DOHH2 (cell line): ENCODE data around the gene SLC27A1.

ENCODE experiments used
- H3F3A ChIP-seq: fragments of 200-600 bp; sonication (generic), shearing (Covaris generic); 2 replicates; pipeline ENCODE4 v1.6.0; 2016; ENCODE audit warnings: antibody characterized with exemption, mild to moderate bottlenecking; ENCODE audit not compliant: control insufficient read depth, insufficient read depth
- H3K27ac ChIP-seq: fragments of 200-600 bp; sonication (generic); 2 replicates; pipeline ENCODE4 v1.5.1; 2014; ENCODE audit warnings: low read depth, mild to moderate bottlenecking, low read length, moderate library complexity
- H3K27me3 ChIP-seq: fragments of 200-600 bp; sonication (generic); 2 replicates; pipeline ENCODE4 v1.6.1; 2014; ENCODE audit warnings: mild to moderate bottlenecking, low read length, mixed read lengths; ENCODE audit not compliant: control insufficient read depth
- H3K36me3 ChIP-seq: fragments of 200-600 bp; sonication (generic); 2 replicates; pipeline ENCODE4 v1.6.1; 2014; ENCODE audit warnings: mild to moderate bottlenecking, low read length, moderate library complexity, mixed read lengths; ENCODE audit not compliant: control insufficient read depth
- H3K4me1 ChIP-seq: fragments of 200-600 bp; sonication (generic); 2 replicates; pipeline ENCODE4 v1.6.1; 2014; ENCODE audit warnings: mild to moderate bottlenecking, low read length, mixed read lengths; ENCODE audit not compliant: control insufficient read depth
- H3K4me2 ChIP-seq: fragments of 200-600 bp; sonication (generic); 2 replicates; pipeline ENCODE4 v1.6.0; 2014; ENCODE audit warnings: mild to moderate bottlenecking, low read length, moderate library complexity
- H3K4me3 ChIP-seq: fragments of 200-600 bp; sonication (generic); 2 replicates; pipeline ENCODE4 v1.5.1; 2014; ENCODE audit warnings: mild to moderate bottlenecking, low read length, mixed read lengths
- H3K79me2 ChIP-seq: fragments of 200-600 bp; sonication (generic); 2 replicates; pipeline ENCODE4 v1.6.1; 2014; ENCODE audit warnings: mild to moderate bottlenecking, low read length, mixed read lengths; ENCODE audit not compliant: control insufficient read depth
- H3K9me2 ChIP-seq: fragments of 200-600 bp; sonication (generic); replicated peaks from 2 replicates; pipeline ENCODE4 v1.6.1; 2014; ENCODE audit warnings: mild to moderate bottlenecking, low read length, mixed read lengths; ENCODE audit not compliant: control insufficient read depth
- H3K9me3 ChIP-seq: fragments of 200-600 bp; sonication (generic); 2 replicates; pipeline ENCODE4 v1.6.1; 2014; ENCODE audit warnings: antibody characterized with exemption, low read length, mixed read lengths; ENCODE audit not compliant: control insufficient read depth, insufficient read depth
- H4K20me1 ChIP-seq: fragments of 200-600 bp; sonication (generic); 2 replicates; pipeline ENCODE4 v1.6.0; 2014; ENCODE audit warnings: low read depth, mild to moderate bottlenecking, antibody characterized with exemption, low read length, moderate library complexity; ENCODE audit not compliant: control insufficient read depth, insufficient read depth
- EZH2phosphoT487 ChIP-seq: fragments of 200-600 bp; sonication (generic); IDR thresholded peaks from 2 replicates; pipeline ENCODE4 v1.6.1; 2017; ENCODE audit warnings: borderline replicate concordance, mild to moderate bottlenecking, antibody characterized with exemption, low read length, moderate library complexity, mixed read lengths
- TF ChIP-seq, protein P1 (sequence below): fragments of 200-600 bp; sonication (generic); IDR thresholded peaks from one replicate; pipeline ENCODE4 v1.5.1; 2014; ENCODE audit warnings: antibody characterized with exemption, mild to moderate bottlenecking, low read depth, low read length; ENCODE audit not compliant: poor library complexity, severe bottlenecking

SLC27A1 gene

DNA sequence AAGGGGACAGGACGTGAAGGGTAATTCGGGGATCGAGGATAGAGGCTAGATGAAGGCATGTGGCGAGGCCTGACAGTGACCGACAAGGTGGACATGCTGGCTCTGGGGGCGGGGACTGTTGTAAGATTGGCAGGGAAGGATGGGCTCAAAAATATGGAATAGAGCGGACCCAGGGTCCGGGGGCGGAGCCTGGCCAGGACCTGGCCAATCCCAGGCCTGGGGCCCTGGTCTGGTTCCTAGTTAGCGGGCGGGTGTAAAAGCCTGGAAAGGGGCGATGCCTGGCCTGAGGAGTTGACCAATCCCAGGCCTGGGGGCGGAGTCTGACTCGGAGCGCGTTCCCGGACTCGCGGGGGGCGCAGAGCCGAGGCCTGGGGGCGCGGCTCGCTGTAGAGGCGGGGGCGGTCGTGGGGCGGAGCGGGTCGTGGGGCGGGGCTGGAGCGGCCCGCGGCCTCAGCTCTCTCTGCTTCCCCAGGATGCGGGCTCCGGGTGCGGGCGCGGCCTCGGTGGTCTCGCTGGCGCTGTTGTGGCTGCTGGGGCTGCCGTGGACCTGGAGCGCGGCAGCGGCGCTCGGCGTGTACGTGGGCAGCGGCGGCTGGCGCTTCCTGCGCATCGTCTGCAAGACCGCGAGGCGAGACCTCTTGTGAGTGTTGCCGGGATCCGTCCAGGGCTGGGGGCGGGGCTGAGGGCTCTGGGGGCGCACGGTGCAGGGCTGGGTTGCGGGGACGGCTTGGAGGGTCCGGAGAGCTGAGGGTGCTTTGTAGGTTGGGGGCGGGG lies at the start of gene SLC27A1:
Gene SLC27A1, plus strand, starts transcription at position 457 of the 774 bp plus-strand sequence. Its CDS starts 17 bp downstream, at position 474.
- no peaks in the 10 kb centered on the region for H3K9me3 ChIP-seq
- no peaks in the 10 kb centered on the region for H4K20me1 ChIP-seq
- H3K4me3 ChIP-seq = peak within 1 kb of the TSS; percentile 93
- no peaks in the 10 kb centered on the region for H3K79me2 ChIP-seq
- peaks cover 34% of the 10 kb centered on the region for H3K4me1 ChIP-seq
- H3K36me3 ChIP-seq = no peaks in the 10 kb centered on the region
- H3K9me2 ChIP-seq = no peaks in the 10 kb centered on the region
- no peak within 1 kb of the TSS for H3K27ac ChIP-seq
- peak within 1 kb of the TSS; percentile 97 for H3K4me2 ChIP-seq
- peaks cover 16% of the 10 kb centered on the region for H3K27me3 ChIP-seq
- H3F3A ChIP-seq = peaks cover 3% of the 10 kb centered on the region; the same call in 1 of the 2 replicates
- TF ChIP-seq, protein P1, sequence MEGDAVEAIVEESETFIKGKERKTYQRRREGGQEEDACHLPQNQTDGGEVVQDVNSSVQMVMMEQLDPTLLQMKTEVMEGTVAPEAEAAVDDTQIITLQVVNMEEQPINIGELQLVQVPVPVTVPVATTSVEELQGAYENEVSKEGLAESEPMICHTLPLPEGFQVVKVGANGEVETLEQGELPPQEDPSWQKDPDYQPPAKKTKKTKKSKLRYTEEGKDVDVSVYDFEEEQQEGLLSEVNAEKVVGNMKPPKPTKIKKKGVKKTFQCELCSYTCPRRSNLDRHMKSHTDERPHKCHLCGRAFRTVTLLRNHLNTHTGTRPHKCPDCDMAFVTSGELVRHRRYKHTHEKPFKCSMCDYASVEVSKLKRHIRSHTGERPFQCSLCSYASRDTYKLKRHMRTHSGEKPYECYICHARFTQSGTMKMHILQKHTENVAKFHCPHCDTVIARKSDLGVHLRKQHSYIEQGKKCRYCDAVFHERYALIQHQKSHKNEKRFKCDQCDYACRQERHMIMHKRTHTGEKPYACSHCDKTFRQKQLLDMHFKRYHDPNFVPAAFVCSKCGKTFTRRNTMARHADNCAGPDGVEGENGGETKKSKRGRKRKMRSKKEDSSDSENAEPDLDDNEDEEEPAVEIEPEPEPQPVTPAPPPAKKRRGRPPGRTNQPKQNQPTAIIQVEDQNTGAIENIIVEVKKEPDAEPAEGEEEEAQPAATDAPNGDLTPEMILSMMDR = no peak
- no peak for TF ChIP-seq EZH2phosphoT487

DNA sequence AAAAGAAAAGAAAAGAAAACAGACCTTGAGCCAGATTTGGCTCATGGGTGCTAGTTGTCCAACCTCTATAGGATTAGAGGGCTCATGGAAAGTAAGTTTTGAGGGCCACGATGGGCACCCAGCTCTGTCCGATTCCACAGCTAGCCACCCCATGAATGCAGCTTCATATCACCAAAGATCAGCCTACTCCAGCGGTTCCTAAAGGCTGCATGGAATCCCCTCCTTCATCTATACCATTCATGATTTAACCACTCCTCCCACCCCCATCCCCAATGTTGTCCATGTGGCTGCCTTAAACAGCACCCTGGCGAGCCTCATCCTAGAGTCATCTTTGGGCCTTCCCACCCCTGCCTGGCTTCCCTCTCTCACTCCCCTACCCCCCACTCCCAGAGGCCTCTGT lies 48.4 kb upstream of the SLC27A1 start:
- 0 out of 2 replicates have a peak, but pooled peaks cover 2% of the 10 kb centered on the region for H3F3A ChIP-seq
- TF ChIP-seq, protein P1 = no peak
- no peak for TF ChIP-seq EZH2phosphoT487
- no peaks in the 10 kb centered on the region for H4K20me1 ChIP-seq
- H3K4me3 ChIP-seq = no peak overlapping the region
- no peaks in the 10 kb centered on the region for H3K36me3 ChIP-seq
- peaks cover 16% of the 10 kb centered on the region for H3K79me2 ChIP-seq
- H3K27ac ChIP-seq = no peak overlapping the region
- no peaks in the 10 kb centered on the region for H3K27me3 ChIP-seq
- H3K9me3 ChIP-seq = no peaks in the 10 kb centered on the region
- no peaks in the 10 kb centered on the region for H3K9me2 ChIP-seq
- H3K4me1 ChIP-seq = peaks cover 36% of the 10 kb centered on the region
- H3K4me2 ChIP-seq = no peak overlapping the region

DNA sequence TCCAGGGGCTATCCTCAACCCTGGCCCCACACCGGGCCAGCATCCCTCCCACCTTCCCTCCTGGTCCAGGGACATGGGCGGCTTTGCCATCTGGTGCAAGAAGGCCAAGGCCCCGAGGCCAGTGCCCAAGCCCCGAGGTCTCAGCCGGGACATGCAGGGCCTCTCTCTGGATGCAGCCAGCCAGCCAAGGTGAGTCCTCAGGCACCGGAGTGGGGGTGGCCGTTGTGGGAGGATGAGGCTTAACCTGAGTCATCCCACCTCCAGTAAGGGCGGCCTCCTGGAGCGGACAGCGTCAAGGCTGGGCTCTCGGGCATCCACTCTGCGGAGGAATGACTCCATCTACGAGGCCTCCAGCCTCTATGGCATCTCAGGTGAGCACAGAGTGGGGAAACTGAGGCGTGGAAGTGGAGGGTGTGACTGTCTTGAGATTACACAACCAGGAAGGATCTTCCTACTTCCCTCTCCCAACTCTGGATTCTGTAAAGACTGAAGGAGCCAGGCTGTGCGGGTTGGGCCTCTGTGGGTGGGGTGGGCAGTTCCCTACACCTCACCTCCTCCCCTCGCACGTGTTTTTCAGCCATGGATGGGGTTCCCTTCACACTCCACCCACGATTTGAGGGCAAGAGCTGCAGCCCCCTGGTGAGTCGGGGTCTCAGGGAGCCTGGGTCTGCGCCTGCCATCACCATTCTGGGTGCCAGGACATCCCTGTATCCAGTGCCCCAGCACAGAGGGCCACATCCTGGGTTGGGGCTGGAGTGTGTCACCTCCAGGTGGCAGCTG lies 46.7 kb upstream of the SLC27A1 start:
- Histone ChIP-seq H3K4me3 (no peak overlapping the region), H3F3A (no peaks in the 10 kb centered on the region), H3K36me3 (no peaks in the 10 kb centered on the region), H3K9me2 (no peaks in the 10 kb centered on the region), H3K79me2 (peaks cover 16% of the 10 kb centered on the region), H3K4me2 (no peak overlapping the region), H3K27ac (no peak overlapping the region), H4K20me1 (no peaks in the 10 kb centered on the region), H3K4me1 (peaks cover 33% of the 10 kb centered on the region), H3K27me3 (no peaks in the 10 kb centered on the region), H3K9me3 (no peaks in the 10 kb centered on the region)
- TF ChIP-seq, protein P1 = no peak
- no peak for TF ChIP-seq EZH2phosphoT487
